Measurements from ENCODE around the gene ESM1. TPM values are rescaled to one million over a fixed set of nuclear protein-coding genes. Genes with fewer than 3 reads are reported as not detected.

ESM1 gene
- total and polyA plus RNA-seq, 2 experiments from 2014 or later = 0.48 to 1.7 TPM

- no peak for DNase-seq (ENCODE audit: low read depth in 1 of 2, low spot score in 1 of 2)
- TF ChIP-seq CTCF (IDR thresholded peaks at IDR 0.05; ENCODE audit: low read depth, low read length) = no peak
- no peak overlapping the region for H3K4me3 ChIP-seq
- H3K27ac ChIP-seq = no peak overlapping the region
- no peaks in the 10 kb centered on the region for H3K36me3 ChIP-seq
- H3K27me3 ChIP-seq = no peaks in the 10 kb centered on the region
- H3K4me1 ChIP-seq (ENCODE audit: low read depth) = peaks cover 12% of the 10 kb centered on the region
- no peaks in the 10 kb centered on the region for H3K9me3 ChIP-seq (ENCODE audit: low read depth)
These were observed 9.2 kb upstream of the ESM1 start for GRCh38 chr5:54994628-54995027.

GRCh38 chr5:54993318-54993717 is 7.9 kb upstream of the ESM1 start:
- Histone ChIP-seq H3K4me3 (no peak overlapping the region), H3K4me1 (ENCODE audit: low read depth) (peaks cover 12% of the 10 kb centered on the region), H3K9me3 (ENCODE audit: low read depth) (no peaks in the 10 kb centered on the region), H3K27me3 (no peaks in the 10 kb centered on the region), H3K36me3 (no peaks in the 10 kb centered on the region), H3K27ac (peak overlapping the region; percentile 19)
- no peak for DNase-seq (ENCODE audit: low read depth in 1 of 2, low spot score in 1 of 2)
- TF ChIP-seq CTCF (IDR thresholded peaks at IDR 0.05; ENCODE audit: low read depth, low read length) = no peak

GRCh38 chr5:54991416-54991815 is 6.0 kb upstream of the ESM1 start:
- Histone ChIP-seq H3K36me3 (no peaks in the 10 kb centered on the region), H3K27me3 (no peaks in the 10 kb centered on the region), H3K4me3 (no peak overlapping the region), H3K4me1 (ENCODE audit: low read depth) (peaks cover 12% of the 10 kb centered on the region), H3K9me3 (ENCODE audit: low read depth) (no peaks in the 10 kb centered on the region), H3K27ac (no peak overlapping the region)
- DNase-seq (ENCODE audit: low read depth in 1 of 2, low spot score in 1 of 2) = peak in 1 of 2 donors; percentile 40
- TF ChIP-seq CTCF (IDR thresholded peaks at IDR 0.05; ENCODE audit: low read depth, low read length) = no peak

GRCh38 chr5:54990841-54991258 is 5.5 kb upstream of the ESM1 start:
- Histone ChIP-seq H3K4me3 (no peak overlapping the region), H3K27ac (no peak overlapping the region)
- peak in 1 of 2 donors; percentile 32 for DNase-seq (ENCODE audit: low read depth in 1 of 2, low spot score in 1 of 2)

GRCh38 chr5:54988817-54989216 is 3.4 kb upstream of the ESM1 start:
- Histone ChIP-seq H3K4me3 (no peak overlapping the region), H3K4me1 (ENCODE audit: low read depth) (peaks cover 21% of the 10 kb centered on the region), H3K27ac (no peak overlapping the region), H3K36me3 (no peaks in the 10 kb centered on the region), H3K9me3 (ENCODE audit: low read depth) (no peaks in the 10 kb centered on the region), H3K27me3 (no peaks in the 10 kb centered on the region)
- no peak for DNase-seq (ENCODE audit: low read depth in 1 of 2, low spot score in 1 of 2)
- no peak for TF ChIP-seq CTCF (IDR thresholded peaks at IDR 0.05; ENCODE audit: low read depth, low read length)

More at GRCh38 chr5:54990841-54991258, 5.5 kb upstream of the ESM1 start:
- no peaks in the 10 kb centered on the region for H3K36me3 ChIP-seq
- no peaks in the 10 kb centered on the region for H3K27me3 ChIP-seq
- peaks cover 12% of the 10 kb centered on the region for H3K4me1 ChIP-seq (ENCODE audit: low read depth)
- no peak for TF ChIP-seq CTCF (IDR thresholded peaks at IDR 0.05; ENCODE audit: low read depth, low read length)
- no peaks in the 10 kb centered on the region for H3K9me3 ChIP-seq (ENCODE audit: low read depth)

- Histone ChIP-seq H3K9me3 (ENCODE audit: low read depth) (no peaks in the 10 kb centered on the region), H3K27ac (no peak overlapping the region), H3K4me3 (no peak overlapping the region), H3K4me1 (ENCODE audit: low read depth) (peaks cover 16% of the 10 kb centered on the region), H3K27me3 (no peaks in the 10 kb centered on the region), H3K36me3 (no peaks in the 10 kb centered on the region)
- DNase-seq (ENCODE audit: low read depth in 1 of 2, low spot score in 1 of 2) = no peak
- TF ChIP-seq CTCF (IDR thresholded peaks at IDR 0.05; ENCODE audit: low read depth, low read length) = no peak
These were observed 2.8 kb upstream of the ESM1 start for GRCh38 chr5:54988218-54988617.

All from cardiac muscle cell (in vitro differentiated cells and primary cell).